Duodenal mucosa (tissue), 2 donors: ENCODE results near the gene MAGI2.

Source experiments
- H3K27ac ChIP-seq: one replicate; pipeline ENCODE4 v1.7.0; 2013; ENCODE audit warnings: low read depth, low read length
- H3K27me3 ChIP-seq, 2 donors: one replicate each; pipeline ENCODE4 v1.7.0; 2013; ENCODE audit warnings: low read length in 2 of 2, control low read depth in 1 of 2; ENCODE audit not compliant: insufficient read depth in 2 of 2, control insufficient read depth in 1 of 2
- H3K36me3 ChIP-seq, 2 donors: one replicate each; pipeline ENCODE4 v1.7.0; 2013; ENCODE audit warnings: low read length in 2 of 2, control low read depth in 1 of 2; ENCODE audit not compliant: insufficient read depth in 2 of 2, control insufficient read depth in 1 of 2
- H3K4me1 ChIP-seq, 2 donors: one replicate each; pipeline ENCODE4 v1.7.0; 2013; ENCODE audit warnings: low read length in 2 of 2, control low read depth in 1 of 2; ENCODE audit not compliant: insufficient read depth in 2 of 2, control insufficient read depth in 1 of 2
- H3K4me3 ChIP-seq, 2 donors: one replicate each; pipeline ENCODE4 v1.7.0; 2013; ENCODE audit warnings: low read length in 2 of 2, low read depth in 1 of 2
- H3K9ac ChIP-seq, 2 donors: one replicate each; pipeline ENCODE4 v1.7.0; 2013; ENCODE audit warnings: low read length in 2 of 2, low read depth in 1 of 2
- H3K9me3 ChIP-seq, 2 donors: one replicate each; pipeline ENCODE4 v1.7.0; 2013; ENCODE audit warnings: low read length in 2 of 2, control low read depth in 1 of 2; ENCODE audit not compliant: control insufficient read depth in 1 of 2

Gene MAGI2

DNA sequence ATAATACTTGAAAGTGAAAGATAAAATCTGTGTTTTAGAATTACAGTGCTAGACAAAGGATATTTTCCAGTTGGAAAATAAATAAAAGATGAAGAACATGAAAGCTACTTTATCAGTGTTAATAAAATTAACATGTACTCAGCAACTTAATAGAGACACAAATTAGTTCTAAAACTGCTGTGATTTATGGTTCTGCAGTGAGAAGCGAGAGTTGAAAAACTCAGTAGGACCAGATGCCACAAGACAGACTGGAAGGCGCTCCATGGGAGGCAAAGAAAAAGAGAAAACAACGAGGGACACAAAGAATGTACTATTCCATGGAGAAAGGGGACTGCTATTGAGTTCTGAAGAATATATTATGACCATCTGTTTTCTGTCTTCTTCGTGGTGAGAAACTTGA lies 1064.4 kb downstream of the MAGI2 start:
- Histone ChIP-seq H3K27me3 (no peaks in the 10 kb centered on the region), H3K4me3 (no peak overlapping the region), H3K9me3 (no peaks in the 10 kb centered on the region), H3K27ac (no peak overlapping the region), H3K9ac (no peak overlapping the region), H3K4me1 (no peaks in the 10 kb centered on the region), H3K36me3 (no peaks in the 10 kb centered on the region)

DNA sequence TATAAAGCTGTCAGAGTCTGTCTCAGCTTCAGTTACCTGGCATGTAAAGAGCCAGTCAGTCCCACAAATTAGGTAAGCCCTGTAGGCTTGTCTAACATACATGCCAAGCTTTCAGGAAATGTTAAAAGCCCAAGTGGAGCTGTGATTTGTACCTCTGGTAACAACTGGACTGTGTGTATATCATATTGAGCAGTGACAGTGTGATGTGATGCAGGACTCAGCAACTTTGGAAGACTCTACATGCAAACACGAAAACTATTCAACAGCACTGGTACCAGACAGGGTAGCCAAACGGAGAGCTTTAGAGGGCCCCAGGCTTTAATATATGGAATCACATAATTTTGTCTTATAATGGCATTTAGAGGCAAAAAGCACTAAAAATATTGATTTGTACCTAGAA lies 1066.9 kb downstream of the MAGI2 start:
- H3K9ac ChIP-seq: no peak overlapping the region
- H3K4me1 ChIP-seq: no peaks in the 10 kb centered on the region
- H3K9me3 ChIP-seq: no peaks in the 10 kb centered on the region
- no peaks in the 10 kb centered on the region for H3K27me3 ChIP-seq
- H3K27ac ChIP-seq: no peak overlapping the region
- H3K4me3 ChIP-seq: no peak overlapping the region
- H3K36me3 ChIP-seq: no peaks in the 10 kb centered on the region

DNA sequence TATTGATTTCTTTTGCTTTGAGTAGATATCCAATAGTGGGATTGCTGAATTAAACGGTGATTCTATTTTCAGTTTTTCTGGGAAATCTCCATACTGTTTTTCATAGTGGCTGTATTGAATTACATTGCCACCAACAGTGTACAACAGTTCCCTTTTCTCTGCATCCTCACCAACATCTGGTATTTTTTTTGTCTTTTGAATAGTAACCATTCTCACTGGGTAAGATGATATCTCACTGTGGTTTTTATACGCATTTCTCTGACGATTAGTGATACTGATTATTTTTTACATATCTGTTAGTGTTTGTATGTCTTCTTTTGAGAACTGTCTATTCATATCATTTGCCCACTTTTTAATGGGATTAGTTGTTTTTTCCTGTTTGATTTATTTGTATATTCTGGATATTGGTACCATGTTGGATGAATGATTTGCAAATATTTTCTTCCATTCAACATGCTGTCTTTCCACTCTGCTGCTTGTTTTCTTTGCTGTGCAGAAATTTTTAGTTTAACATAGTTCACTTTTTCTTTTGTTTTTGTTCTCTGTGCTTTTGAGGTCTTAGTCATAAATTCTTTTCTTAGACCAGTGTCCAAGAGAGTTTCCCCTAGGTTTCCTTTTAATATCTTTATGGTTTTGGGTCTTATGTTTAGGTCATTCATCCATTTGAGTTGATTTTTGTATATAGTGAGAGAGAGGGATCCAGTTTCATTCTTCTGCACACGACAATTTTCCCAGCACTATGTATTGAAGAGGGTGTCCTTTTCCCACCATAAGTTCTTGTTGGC lies 1070.2 kb downstream of the MAGI2 start:
- no peaks in the 10 kb centered on the region for H3K9me3 ChIP-seq
- no peaks in the 10 kb centered on the region for H3K36me3 ChIP-seq
- H3K4me3 ChIP-seq: no peak overlapping the region
- no peak overlapping the region for H3K27ac ChIP-seq
- no peaks in the 10 kb centered on the region for H3K4me1 ChIP-seq
- H3K9ac ChIP-seq: no peak overlapping the region
- H3K27me3 ChIP-seq: no peaks in the 10 kb centered on the region

GRCh38 chr7:78379148-78379547 lies 1074.3 kb downstream of the MAGI2 start:
- H3K27me3 ChIP-seq: no peaks in the 10 kb centered on the region
- no peaks in the 10 kb centered on the region for H3K36me3 ChIP-seq
- no peak overlapping the region for H3K27ac ChIP-seq
- no peak overlapping the region for H3K4me3 ChIP-seq
- H3K9ac ChIP-seq: no peak overlapping the region
- no peaks in the 10 kb centered on the region for H3K4me1 ChIP-seq
- no peaks in the 10 kb centered on the region for H3K9me3 ChIP-seq

DNA sequence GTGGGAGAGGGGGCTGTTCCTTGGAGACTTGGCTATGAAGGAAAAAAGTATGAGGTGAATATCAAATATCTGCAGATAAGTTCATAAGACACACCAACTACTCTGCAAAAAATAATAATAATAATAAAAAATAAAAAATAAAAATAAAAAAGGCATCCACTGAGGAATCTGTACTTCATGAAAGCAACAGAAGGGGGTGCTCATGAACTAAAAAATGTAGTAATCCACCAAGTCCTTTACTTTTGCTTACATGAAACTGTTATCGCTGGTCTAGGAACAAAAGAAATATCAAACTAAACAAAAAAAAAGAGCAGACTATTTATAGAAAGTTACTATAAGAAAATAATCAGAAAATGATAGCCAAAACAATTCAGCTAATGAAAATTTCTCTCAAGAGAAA lies 1075.9 kb downstream of the MAGI2 start:
- H3K4me1 ChIP-seq: no peaks in the 10 kb centered on the region
- H3K27ac ChIP-seq: no peak overlapping the region
- H3K27me3 ChIP-seq: no peaks in the 10 kb centered on the region
- no peak overlapping the region for H3K4me3 ChIP-seq
- H3K36me3 ChIP-seq: no peaks in the 10 kb centered on the region
- H3K9me3 ChIP-seq: no peaks in the 10 kb centered on the region
- H3K9ac ChIP-seq: no peak overlapping the region

DNA sequence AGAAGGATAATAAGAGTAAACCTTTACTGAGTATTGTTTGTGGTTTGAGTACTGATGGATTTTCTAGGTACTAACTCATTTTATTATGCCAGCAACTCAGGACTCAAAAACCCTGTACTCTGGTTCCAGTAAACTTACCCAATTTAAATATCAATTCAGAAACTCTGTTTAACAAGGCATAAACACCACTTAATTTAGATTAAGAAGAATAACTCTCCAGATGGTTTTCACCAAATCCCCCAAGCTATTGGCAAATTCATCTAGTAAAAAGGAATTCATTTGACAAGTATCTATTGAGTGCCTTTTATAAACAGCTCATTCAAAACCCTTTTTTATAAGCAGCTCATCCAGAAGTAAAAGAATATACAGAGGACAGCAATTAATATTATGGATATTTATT lies 1082.5 kb downstream of the MAGI2 start:
- Histone ChIP-seq H3K27me3 (no peaks in the 10 kb centered on the region), H3K36me3 (no peaks in the 10 kb centered on the region), H3K27ac (no peak overlapping the region), H3K9ac (no peak overlapping the region), H3K4me1 (no peaks in the 10 kb centered on the region), H3K9me3 (no peaks in the 10 kb centered on the region), H3K4me3 (no peak overlapping the region)

GRCh38 chr7:78368771-78369170 lies 1084.7 kb downstream of the MAGI2 start:
- no peak overlapping the region for H3K4me3 ChIP-seq
- no peaks in the 10 kb centered on the region for H3K4me1 ChIP-seq
- H3K27ac ChIP-seq: no peak overlapping the region
- no peaks in the 10 kb centered on the region for H3K9me3 ChIP-seq
- H3K27me3 ChIP-seq: no peaks in the 10 kb centered on the region
- H3K36me3 ChIP-seq: no peaks in the 10 kb centered on the region
- H3K9ac ChIP-seq: no peak overlapping the region

GRCh38 chr7:78367280-78367773 lies 1086.1 kb downstream of the MAGI2 start:
- no peak overlapping the region for H3K27ac ChIP-seq
- no peak overlapping the region for H3K9ac ChIP-seq
- no peaks in the 10 kb centered on the region for H3K27me3 ChIP-seq

DNA sequence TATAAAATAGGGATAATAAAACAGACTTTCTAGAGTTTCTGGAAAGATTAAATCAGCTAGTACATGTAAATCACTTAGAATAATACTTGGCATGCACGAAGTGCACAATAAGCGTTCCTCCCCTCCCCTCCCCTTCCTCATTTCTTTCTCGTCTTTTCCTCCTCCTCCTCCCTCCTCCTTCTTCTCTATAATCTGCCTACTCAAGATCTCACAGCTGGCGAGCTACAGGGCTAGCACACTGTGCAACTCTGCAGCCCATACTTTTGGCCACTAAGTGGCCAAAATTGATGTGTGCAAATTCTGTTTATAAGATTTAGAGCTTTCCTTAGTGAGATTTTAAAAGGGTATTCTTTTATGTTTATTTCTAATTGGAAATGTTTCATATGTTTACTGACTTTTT lies 1089.6 kb downstream of the MAGI2 start:
- Histone ChIP-seq H3K4me3 (no peak overlapping the region), H3K27me3 (no peaks in the 10 kb centered on the region), H3K4me1 (no peaks in the 10 kb centered on the region), H3K9me3 (no peaks in the 10 kb centered on the region), H3K36me3 (no peaks in the 10 kb centered on the region), H3K9ac (no peak overlapping the region), H3K27ac (no peak overlapping the region)

More at GRCh38 chr7:78367280-78367773, 1086.1 kb downstream of the MAGI2 start:
- no peak overlapping the region for H3K4me3 ChIP-seq
- no peaks in the 10 kb centered on the region for H3K4me1 ChIP-seq
- no peaks in the 10 kb centered on the region for H3K9me3 ChIP-seq
- H3K36me3 ChIP-seq: no peaks in the 10 kb centered on the region

DNA sequence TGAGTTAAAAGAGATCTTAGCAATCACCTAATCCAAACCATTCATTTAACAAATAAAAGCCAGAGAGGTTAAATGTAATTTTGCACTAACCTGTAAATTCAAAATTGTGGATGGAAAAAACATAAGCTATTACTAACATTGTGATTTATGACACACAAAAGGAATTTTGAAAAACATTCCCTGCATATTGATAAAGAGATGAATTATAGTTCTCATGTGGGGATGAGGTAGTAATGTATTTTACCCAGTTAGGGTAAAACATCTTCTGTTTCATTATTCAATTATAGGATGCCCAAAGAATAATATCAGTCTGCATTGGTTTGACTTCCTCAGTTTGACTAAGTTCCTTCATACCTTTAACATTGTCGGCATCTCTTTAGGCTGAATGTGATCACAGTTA lies 1093.6 kb downstream of the MAGI2 start:
- Histone ChIP-seq H3K27me3 (no peaks in the 10 kb centered on the region), H3K9me3 (no peaks in the 10 kb centered on the region), H3K4me3 (no peak overlapping the region), H3K27ac (no peak overlapping the region), H3K36me3 (no peaks in the 10 kb centered on the region), H3K9ac (no peak overlapping the region), H3K4me1 (no peaks in the 10 kb centered on the region)
